22Rv1 (cell line): ENCODE measurements around the gene CALML6.
A peak's percentile ranks its signal among the peaks of the same experiment; 100 is the strongest.

Experiments used
- H3K27ac ChIP-seq: fragments of 450-650 bp; 2 replicates; pipeline ENCODE4 v1.5.1; 2017
- CTCF ChIP-seq: fragments of 450-650 bp; IDR thresholded peaks from 2 replicates; pipeline ENCODE4 v1.5.1; 2017; ENCODE audit warnings: mild to moderate bottlenecking
- ZFX ChIP-seq: fragments of 450-650 bp; IDR thresholded peaks from 2 replicates; pipeline ENCODE4 v1.6.1; 2017; ENCODE audit warnings: antibody characterized with exemption, borderline replicate concordance

Gene CALML6

GRCh38 chr1:1915911-1916840 is 1.1 kb downstream of the CALML6 start:
- TF ChIP-seq ZFX (no peak), CTCF (no peak)

GRCh38 chr1:1916851-1917251 is 1.8 kb downstream of the CALML6 start:
- no peak overlapping the region for H3K27ac ChIP-seq
- no peak for TF ChIP-seq ZFX
- TF ChIP-seq CTCF = no peak

More at GRCh38 chr1:1915911-1916840, 1.1 kb downstream of the CALML6 start:
- H3K27ac ChIP-seq = no peak overlapping the region

GRCh38 chr1:1917304-1917976 is 2.4 kb downstream of the CALML6 start:
- no peak overlapping the region for H3K27ac ChIP-seq
- TF ChIP-seq ZFX (no peak), CTCF (no peak)

GRCh38 chr1:1917995-1918900 is 3.2 kb downstream of the CALML6 start:
- peak overlapping the region; percentile 64 for H3K27ac ChIP-seq
- no peak for TF ChIP-seq ZFX
- TF ChIP-seq CTCF = no peak

DNA sequence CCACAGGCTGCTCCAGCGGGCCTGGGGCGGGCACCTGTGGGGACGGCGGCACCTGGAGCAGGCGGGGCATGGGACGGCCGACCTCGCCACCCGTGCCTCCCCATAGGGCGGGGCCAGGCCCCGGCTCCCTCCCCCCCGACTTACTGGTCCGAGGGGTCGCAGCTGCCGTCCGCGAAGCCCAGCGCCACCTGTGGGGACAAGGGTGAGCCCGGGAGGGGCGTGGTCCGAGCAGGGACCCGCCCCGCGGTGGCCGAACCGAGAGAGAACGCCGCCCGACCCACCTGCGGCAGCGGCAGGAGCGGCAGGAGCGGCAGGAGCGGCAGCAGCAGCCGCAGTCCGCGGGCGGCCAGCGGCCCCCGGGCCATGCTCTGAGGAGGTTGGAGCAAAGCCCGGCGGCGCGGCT is 3.8 kb downstream of the CALML6 start, which contains the start of gene TMEM52:
Gene TMEM52 (minus strand): TSS at position 379 of the 403 bp plus-strand sequence. CDS start 14 bp downstream, at position 365.
- no peak for TF ChIP-seq ZFX
- TF ChIP-seq CTCF = peak; percentile 49

GRCh38 chr1:1919304-1920056 is 4.4 kb downstream of the CALML6 start:
- no peak for TF ChIP-seq CTCF
- TF ChIP-seq ZFX = no peak
- peak overlapping the region; percentile 64 for H3K27ac ChIP-seq

More for the DNA sequence above, 3.8 kb downstream of the CALML6 start, which contains the start of gene TMEM52:
- H3K27ac ChIP-seq = peak within 1 kb of the TSS; percentile 64
